OCI-LY1 (cell line): ENCODE results near the gene WWOX.

Source experiments
- H2AFZ ChIP-seq: fragments of 200-600 bp; sonication (generic), shearing (Covaris generic); 2 replicates; pipeline ENCODE4 v1.6.0; 2014; ENCODE audit warnings: antibody characterized with exemption, mild to moderate bottlenecking, low read length
- H3F3A ChIP-seq: fragments of 200-600 bp; sonication (generic), shearing (Covaris generic); 2 replicates; pipeline ENCODE4 v1.6.0; 2014; ENCODE audit warnings: mild to moderate bottlenecking, antibody characterized with exemption, low read length, moderate library complexity; ENCODE audit not compliant: insufficient read depth
- H3K27ac ChIP-seq: fragments of 200-600 bp; sonication (generic); 2 replicates; pipeline ENCODE4 v1.5.1; 2014; ENCODE audit warnings: low read length, mixed run types, mild to moderate bottlenecking, low read depth; ENCODE audit not compliant: poor library complexity, severe bottlenecking
- H3K27me3 ChIP-seq: fragments of 200-600 bp; sonication (generic); 2 replicates; pipeline ENCODE4 v1.6.0; 2014; ENCODE audit warnings: antibody characterized with exemption, mild to moderate bottlenecking, low read length, moderate library complexity; ENCODE audit not compliant: insufficient read depth
- H3K36me3 ChIP-seq: fragments of 200-600 bp; sonication (generic); 2 replicates; pipeline ENCODE4 v1.6.1; 2014; ENCODE audit warnings: mild to moderate bottlenecking, antibody characterized with exemption, low read length, moderate library complexity, mixed read lengths; ENCODE audit not compliant: insufficient read depth
- H3K4me1 ChIP-seq: fragments of 200-600 bp; sonication (generic); 2 replicates; pipeline ENCODE4 v1.5.1; 2014; ENCODE audit warnings: mild to moderate bottlenecking, low read length, moderate library complexity; ENCODE audit not compliant: insufficient read depth, severe bottlenecking
- H3K4me2 ChIP-seq: fragments of 200-600 bp; sonication (generic), shearing (Covaris generic); 2 replicates; pipeline ENCODE4 v1.6.1; 2014; ENCODE audit warnings: low read length
- H3K4me3 ChIP-seq: fragments of 200-600 bp; sonication (generic); 2 replicates; pipeline ENCODE4 v1.5.1; 2014; ENCODE audit warnings: low read length, low read depth, mild to moderate bottlenecking, mixed read lengths; ENCODE audit not compliant: poor library complexity, severe bottlenecking
- H3K79me2 ChIP-seq: fragments of 200-600 bp; shearing (Covaris generic); 2 replicates; pipeline ENCODE4 v1.6.1; 2016; ENCODE audit warnings: mixed run types, low read length, mixed read lengths; ENCODE audit not compliant: insufficient read depth
- H3K9ac ChIP-seq: fragments of 200-600 bp; sonication (generic), shearing (Covaris generic); 2 replicates; pipeline ENCODE4 v1.6.1; 2014; ENCODE audit warnings: mild to moderate bottlenecking, low read length, mixed read lengths
- H3K9me2 ChIP-seq: fragments of 200-600 bp; sonication (generic), shearing (Covaris generic); 2 replicates; pipeline ENCODE4 v1.6.1; 2014; ENCODE audit warnings: low read depth, mild to moderate bottlenecking, low read length, mixed read lengths
- H3K9me3 ChIP-seq: fragments of 200-600 bp; shearing (Covaris generic); 2 replicates; pipeline ENCODE4 v1.6.1; 2014; ENCODE audit warnings: low read length, mixed read lengths
- H4K20me1 ChIP-seq: fragments of 200-600 bp; sonication (generic), shearing (Covaris generic); 2 replicates; pipeline ENCODE4 v1.6.0; 2016; ENCODE audit warnings: mild to moderate bottlenecking, low read length; ENCODE audit not compliant: insufficient read depth
- CTCF ChIP-seq: fragments of 200-600 bp; sonication (generic), shearing (Covaris generic); IDR thresholded peaks from 2 replicates; pipeline ENCODE4 v1.5.1; 2017; ENCODE audit warnings: mild to moderate bottlenecking, antibody characterized with exemption, low read length, moderate library complexity, mixed read lengths
- EZH2 ChIP-seq: fragments of 200-600 bp; sonication (generic), shearing (Covaris generic); IDR thresholded peaks from 2 replicates; pipeline ENCODE4 v1.8.0; 2017; ENCODE audit warnings: borderline replicate concordance, mixed run types, mild to moderate bottlenecking, antibody characterized with exemption, low read length, moderate library complexity, mixed read lengths

The WWOX gene

DNA sequence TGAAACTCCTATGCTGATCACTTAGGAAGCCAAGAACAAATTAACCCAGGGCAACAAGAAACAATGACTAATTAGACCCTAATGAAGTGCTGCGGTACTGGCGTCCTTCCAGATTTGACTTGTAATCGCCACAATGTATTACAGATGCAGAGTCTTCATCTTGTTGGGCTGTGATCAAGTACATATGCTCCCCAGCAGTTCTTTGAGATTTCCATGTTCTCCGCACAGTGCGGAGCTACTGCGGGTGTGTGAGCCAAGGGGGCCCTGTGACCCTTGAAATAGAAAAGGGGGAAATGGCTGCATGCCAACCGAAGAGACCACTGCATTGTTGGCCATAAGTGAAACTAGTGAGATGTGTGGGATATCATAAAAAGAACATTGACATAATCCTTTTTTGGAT, 1031.2 kb downstream of the WWOX start:
- H3K9me2 ChIP-seq = no peaks in the 10 kb centered on the region
- no peak overlapping the region for H3K4me2 ChIP-seq
- H3F3A ChIP-seq = no peaks in the 10 kb centered on the region
- H3K9ac ChIP-seq = no peak overlapping the region
- no peak overlapping the region for H2AFZ ChIP-seq
- no peaks in the 10 kb centered on the region for H3K79me2 ChIP-seq
- no peaks in the 10 kb centered on the region for H3K36me3 ChIP-seq
- H3K4me3 ChIP-seq = no peak overlapping the region
- TF ChIP-seq EZH2 (no peak), CTCF (no peak)
- H3K4me1 ChIP-seq = no peaks in the 10 kb centered on the region
- H3K9me3 ChIP-seq = no peaks in the 10 kb centered on the region
- no peaks in the 10 kb centered on the region for H3K27me3 ChIP-seq
- H4K20me1 ChIP-seq = no peaks in the 10 kb centered on the region
- no peak overlapping the region for H3K27ac ChIP-seq

DNA sequence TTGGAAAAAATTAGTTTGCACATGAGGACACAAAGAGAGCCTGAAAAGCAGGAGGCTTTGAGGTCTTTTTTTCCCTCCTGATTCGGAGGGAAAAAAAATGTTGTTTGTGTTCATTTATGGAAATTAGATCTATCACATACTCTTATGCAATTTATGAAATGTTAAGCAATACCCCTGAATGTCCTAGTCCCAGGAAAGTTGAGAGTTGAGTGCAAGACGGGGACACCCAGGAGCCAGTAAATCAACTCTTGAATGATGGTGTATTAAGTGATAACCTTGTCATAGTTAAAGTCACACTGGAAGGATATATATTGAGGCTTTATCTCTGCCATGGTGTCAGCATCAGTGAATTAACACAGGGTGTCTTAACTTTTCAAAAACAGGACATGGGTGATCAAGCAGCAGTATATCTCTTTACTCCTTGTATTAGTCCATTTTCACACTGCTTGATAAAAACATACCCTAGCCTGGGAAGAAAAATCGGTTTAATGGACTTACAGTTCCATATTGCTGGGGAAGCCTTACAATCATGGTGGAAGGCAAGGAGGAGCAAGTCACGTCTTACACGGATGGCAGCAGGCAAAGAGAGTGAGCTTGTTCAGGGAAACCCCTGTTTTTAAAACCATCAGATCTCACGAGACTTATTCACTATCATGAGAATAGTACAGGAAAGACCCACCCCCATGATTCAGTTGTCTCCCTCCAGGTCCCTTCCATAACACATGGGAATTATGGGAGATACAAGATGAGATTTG, 1032.0 kb downstream of the WWOX start:
- H3K9ac ChIP-seq = no peak overlapping the region
- H3K4me1 ChIP-seq = no peaks in the 10 kb centered on the region
- no peaks in the 10 kb centered on the region for H3K79me2 ChIP-seq
- no peaks in the 10 kb centered on the region for H3K36me3 ChIP-seq
- H3F3A ChIP-seq = no peaks in the 10 kb centered on the region
- no peaks in the 10 kb centered on the region for H4K20me1 ChIP-seq
- no peaks in the 10 kb centered on the region for H3K9me2 ChIP-seq
- TF ChIP-seq EZH2 (no peak), CTCF (no peak)
- no peak overlapping the region for H3K4me3 ChIP-seq
- H2AFZ ChIP-seq = no peak overlapping the region
- no peak overlapping the region for H3K4me2 ChIP-seq
- H3K27ac ChIP-seq = no peak overlapping the region
- H3K27me3 ChIP-seq = no peaks in the 10 kb centered on the region
- H3K9me3 ChIP-seq = no peaks in the 10 kb centered on the region

GRCh38 chr16:79132701-79133100, 1033.2 kb downstream of the WWOX start:
- H3K27me3 ChIP-seq = no peaks in the 10 kb centered on the region
- no peaks in the 10 kb centered on the region for H4K20me1 ChIP-seq
- H3K4me1 ChIP-seq = no peaks in the 10 kb centered on the region
- no peaks in the 10 kb centered on the region for H3K36me3 ChIP-seq
- no peak for TF ChIP-seq EZH2
- no peak for TF ChIP-seq CTCF
- no peaks in the 10 kb centered on the region for H3K9me3 ChIP-seq
- H3K4me3 ChIP-seq = no peak overlapping the region
- no peaks in the 10 kb centered on the region for H3K9me2 ChIP-seq
- H3K9ac ChIP-seq = no peak overlapping the region
- H3K27ac ChIP-seq = no peak overlapping the region
- H3K79me2 ChIP-seq = no peaks in the 10 kb centered on the region
- no peaks in the 10 kb centered on the region for H3F3A ChIP-seq
- no peak overlapping the region for H3K4me2 ChIP-seq
- no peak overlapping the region for H2AFZ ChIP-seq
